ENCODE results near the gene UBE3C.
"Not testable (repeated sequence)": the region's sequence is repeated elsewhere in the genome, so short reads cannot be mapped to it uniquely, and the experiment has no call there.

Gene UBE3C

GRCh38 chr7:157129907-157130460, 8.7 kb upstream of the UBE3C start:
- WGBS, 2 experiments (ENCODE audit: insufficient coverage in 2 of 2), result 81 to 87% methylated on average over 13 of the region's 15 CpGs
- H3K27ac ChIP-seq (ENCODE audit: low read depth, low read length, severe bottlenecking), result no peak overlapping the region
- no peaks in the 10 kb centered on the region for H3K4me1 ChIP-seq (ENCODE audit: control insufficient read depth, insufficient read depth, low read length, poor library complexity, severe bottlenecking)
- no peaks in the 10 kb centered on the region for H3K36me3 ChIP-seq (ENCODE audit: control insufficient read depth, insufficient read depth, low read length)
- H3K9me3 ChIP-seq (ENCODE audit: control insufficient read depth, low read length), result no peaks in the 10 kb centered on the region
- no peak overlapping the region for H3K4me3 ChIP-seq (ENCODE audit: extremely low read depth, insufficient read depth, low read length, poor library complexity, severe bottlenecking)

GRCh38 chr7:157130849-157131248, 7.9 kb upstream of the UBE3C start:
- H3K4me3 ChIP-seq (ENCODE audit: extremely low read depth, insufficient read depth, low read length, poor library complexity, severe bottlenecking); H3K27ac ChIP-seq (ENCODE audit: low read depth, low read length, severe bottlenecking); H3K36me3 ChIP-seq (ENCODE audit: control insufficient read depth, insufficient read depth, low read length); H3K4me1 ChIP-seq (ENCODE audit: control insufficient read depth, insufficient read depth, low read length, poor library complexity, severe bottlenecking); H3K9me3 ChIP-seq (ENCODE audit: control insufficient read depth, low read length): not testable (repeated sequence)
- WGBS, 2 experiments (ENCODE audit: insufficient coverage in 2 of 2), result 100% methylated on average over 1 of the region's 2 CpGs; no CpG with 5 or more reads in 1 of the 2 experiments

GRCh38 chr7:157132796-157133195, 5.9 kb upstream of the UBE3C start:
- Histone ChIP-seq H3K36me3 (ENCODE audit: control insufficient read depth, insufficient read depth, low read length) (no peaks in the 10 kb centered on the region), H3K4me1 (ENCODE audit: control insufficient read depth, insufficient read depth, low read length, poor library complexity, severe bottlenecking) (no peaks in the 10 kb centered on the region), H3K9me3 (ENCODE audit: control insufficient read depth, low read length) (no peaks in the 10 kb centered on the region), H3K4me3 (ENCODE audit: extremely low read depth, insufficient read depth, low read length, poor library complexity, severe bottlenecking) (no peak overlapping the region), H3K27ac (ENCODE audit: low read depth, low read length, severe bottlenecking) (no peak overlapping the region)
- WGBS, 2 experiments (ENCODE audit: insufficient coverage in 2 of 2), result 77 to 88% methylated on average over 3 to 4 of the region's 5 CpGs

- Histone ChIP-seq H3K4me3 (ENCODE audit: extremely low read depth, insufficient read depth, low read length, poor library complexity, severe bottlenecking) (no peak overlapping the region), H3K27ac (ENCODE audit: low read depth, low read length, severe bottlenecking) (no peak overlapping the region), H3K4me1 (ENCODE audit: control insufficient read depth, insufficient read depth, low read length, poor library complexity, severe bottlenecking) (no peaks in the 10 kb centered on the region), H3K36me3 (ENCODE audit: control insufficient read depth, insufficient read depth, low read length) (no peaks in the 10 kb centered on the region), H3K9me3 (ENCODE audit: control insufficient read depth, low read length) (no peaks in the 10 kb centered on the region)
- 89 to 92% methylated on average over 1 of the region's 2 CpGs for WGBS, 2 experiments (ENCODE audit: insufficient coverage in 2 of 2)
Measured at GRCh38 chr7:157133304-157133703, 5.4 kb upstream of the UBE3C start.

- Histone ChIP-seq H3K9me3 (ENCODE audit: control insufficient read depth, low read length) (no peaks in the 10 kb centered on the region), H3K27ac (ENCODE audit: low read depth, low read length, severe bottlenecking) (no peak overlapping the region), H3K4me1 (ENCODE audit: control insufficient read depth, insufficient read depth, low read length, poor library complexity, severe bottlenecking) (peaks cover 12% of the 10 kb centered on the region), H3K4me3 (ENCODE audit: extremely low read depth, insufficient read depth, low read length, poor library complexity, severe bottlenecking) (no peak overlapping the region), H3K36me3 (ENCODE audit: control insufficient read depth, insufficient read depth, low read length) (peaks cover 13% of the 10 kb centered on the region)
- 100% methylated on average over 1 of the region's 4 CpGs; no CpG with 5 or more reads in 1 of the 2 experiments for WGBS, 2 experiments (ENCODE audit: insufficient coverage in 2 of 2)
Measured at GRCh38 chr7:157136372-157136771, 2.4 kb upstream of the UBE3C start.

- H3K4me1 ChIP-seq (ENCODE audit: control insufficient read depth, insufficient read depth, low read length, poor library complexity, severe bottlenecking), result peaks cover 17% of the 10 kb centered on the region
- 35 to 37% methylated on average over 3 to 4 of the region's 5 CpGs for WGBS, 2 experiments (ENCODE audit: insufficient coverage in 2 of 2)
- H3K27ac ChIP-seq (ENCODE audit: low read depth, low read length, severe bottlenecking), result peak overlapping the region; percentile 94
- no peaks in the 10 kb centered on the region for H3K9me3 ChIP-seq (ENCODE audit: control insufficient read depth, low read length)
- peak overlapping the region; percentile 93 for H3K4me3 ChIP-seq (ENCODE audit: extremely low read depth, insufficient read depth, low read length, poor library complexity, severe bottlenecking)
- peaks cover 30% of the 10 kb centered on the region for H3K36me3 ChIP-seq (ENCODE audit: control insufficient read depth, insufficient read depth, low read length)
Measured at GRCh38 chr7:157138101-157138423, 664 bp upstream of the UBE3C start.

- Histone ChIP-seq H3K9me3 (ENCODE audit: control insufficient read depth, low read length) (no peaks in the 10 kb centered on the region), H3K36me3 (ENCODE audit: control insufficient read depth, insufficient read depth, low read length) (peaks cover 42% of the 10 kb centered on the region), H3K27ac (ENCODE audit: low read depth, low read length, severe bottlenecking) (peak overlapping the region; percentile 77), H3K4me3 (ENCODE audit: extremely low read depth, insufficient read depth, low read length, poor library complexity, severe bottlenecking) (peak overlapping the region; percentile 93), H3K4me1 (ENCODE audit: control insufficient read depth, insufficient read depth, low read length, poor library complexity, severe bottlenecking) (peaks cover 17% of the 10 kb centered on the region)
- 0 to 1% methylated on average over 50 to 70 of the region's 74 CpGs for WGBS, 2 experiments (ENCODE audit: insufficient coverage in 2 of 2)
Measured at GRCh38 chr7:157139111-157139809, 534 bp downstream of the UBE3C start.

- H3K27ac ChIP-seq (ENCODE audit: low read depth, low read length, severe bottlenecking), result peak overlapping the region; percentile 76
- WGBS, 2 experiments (ENCODE audit: insufficient coverage in 2 of 2), result 12 to 21% methylated on average over 11 to 15 of the region's 19 CpGs
Measured at GRCh38 chr7:157139810-157140510, 1.2 kb downstream of the UBE3C start.

GRCh38 chr7:157140511-157140905, 1.8 kb downstream of the UBE3C start:
- Histone ChIP-seq H3K36me3 (ENCODE audit: control insufficient read depth, insufficient read depth, low read length) (peaks cover 55% of the 10 kb centered on the region), H3K4me3 (ENCODE audit: extremely low read depth, insufficient read depth, low read length, poor library complexity, severe bottlenecking) (peak overlapping the region; percentile 93), H3K4me1 (ENCODE audit: control insufficient read depth, insufficient read depth, low read length, poor library complexity, severe bottlenecking) (peaks cover 17% of the 10 kb centered on the region), H3K27ac (ENCODE audit: low read depth, low read length, severe bottlenecking) (no peak overlapping the region), H3K9me3 (ENCODE audit: control insufficient read depth, low read length) (no peaks in the 10 kb centered on the region)
- 80 to 93% methylated on average over 3 to 7 of the region's 10 CpGs for WGBS, 2 experiments (ENCODE audit: insufficient coverage in 2 of 2)

More at GRCh38 chr7:157139810-157140510, 1.2 kb downstream of the UBE3C start:
- Histone ChIP-seq H3K9me3 (ENCODE audit: control insufficient read depth, low read length) (no peaks in the 10 kb centered on the region), H3K4me3 (ENCODE audit: extremely low read depth, insufficient read depth, low read length, poor library complexity, severe bottlenecking) (peak overlapping the region; percentile 93), H3K4me1 (ENCODE audit: control insufficient read depth, insufficient read depth, low read length, poor library complexity, severe bottlenecking) (peaks cover 17% of the 10 kb centered on the region), H3K36me3 (ENCODE audit: control insufficient read depth, insufficient read depth, low read length) (peaks cover 49% of the 10 kb centered on the region)

- no peak overlapping the region for H3K27ac ChIP-seq (ENCODE audit: low read depth, low read length, severe bottlenecking)
- H3K4me3 ChIP-seq (ENCODE audit: extremely low read depth, insufficient read depth, low read length, poor library complexity, severe bottlenecking), result no peak overlapping the region
- H3K4me1 ChIP-seq (ENCODE audit: control insufficient read depth, insufficient read depth, low read length, poor library complexity, severe bottlenecking), result peaks cover 17% of the 10 kb centered on the region
- WGBS, 2 experiments (ENCODE audit: insufficient coverage in 2 of 2), result 87 to 91% methylated on average over 12 to 14 of the region's 16 CpGs
- peaks cover 66% of the 10 kb centered on the region for H3K36me3 ChIP-seq (ENCODE audit: control insufficient read depth, insufficient read depth, low read length)
- no peaks in the 10 kb centered on the region for H3K9me3 ChIP-seq (ENCODE audit: control insufficient read depth, low read length)
Measured at GRCh38 chr7:157141525-157142060, 2.9 kb downstream of the UBE3C start.
